CD4-positive, alpha-beta T cell treated with Interleukin-6 for 4 hours (primary cell): ENCODE measurements around the gene MYL6B.
A peak's percentile ranks its signal among the peaks of the same experiment; 100 is the strongest.

Source experiments
- DNase-seq: peaks from one replicate; pipeline ENCODE4 v3.0.0-alpha.2; 2020; ENCODE audit warnings: mixed read lengths

Gene MYL6B

DNA sequence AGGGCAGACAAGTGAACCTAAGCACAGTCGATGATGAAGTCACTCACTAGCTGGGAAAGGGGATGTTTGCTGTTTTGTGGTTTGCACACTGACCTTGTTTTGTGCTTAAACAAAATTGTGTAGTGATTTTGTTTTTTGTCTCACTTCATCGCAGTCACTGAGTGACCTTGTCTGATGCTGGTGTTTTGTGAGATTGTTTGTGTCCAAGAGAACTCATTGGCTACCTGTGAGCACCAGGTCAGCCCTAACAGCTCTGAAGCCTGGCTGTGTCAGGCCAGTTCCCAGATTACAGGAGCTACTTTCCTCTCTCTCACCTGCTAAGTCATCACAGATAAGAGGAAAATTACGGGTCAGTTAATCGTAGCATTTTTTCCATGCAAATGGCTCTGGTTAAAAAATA lies 28.3 kb upstream of the MYL6B start:
- no peak for DNase-seq

DNA sequence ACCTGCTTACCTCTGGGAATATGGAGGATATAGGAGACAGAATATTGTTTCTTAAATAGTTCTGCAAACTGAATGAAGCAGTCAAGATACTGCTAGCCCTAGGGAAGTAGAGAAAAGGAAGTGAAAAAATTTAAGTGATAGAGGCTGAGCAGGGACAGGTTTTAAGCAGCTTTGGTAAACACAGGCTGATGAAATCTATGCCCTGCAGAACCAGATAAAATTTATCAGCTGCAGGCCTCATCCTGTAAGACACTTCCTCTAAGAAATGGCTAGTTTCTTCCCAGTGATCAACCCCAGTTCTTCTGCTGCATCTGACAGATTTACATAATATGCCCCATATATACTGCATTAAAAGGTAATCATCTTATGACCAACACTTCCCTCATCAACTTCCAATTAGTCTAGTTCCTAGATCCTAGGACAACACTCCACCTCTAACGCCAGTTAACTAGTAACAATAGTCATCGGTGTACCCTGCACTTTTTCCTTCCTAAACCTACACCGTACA lies 25.6 kb upstream of the MYL6B start:
- DNase-seq = no peak

DNA sequence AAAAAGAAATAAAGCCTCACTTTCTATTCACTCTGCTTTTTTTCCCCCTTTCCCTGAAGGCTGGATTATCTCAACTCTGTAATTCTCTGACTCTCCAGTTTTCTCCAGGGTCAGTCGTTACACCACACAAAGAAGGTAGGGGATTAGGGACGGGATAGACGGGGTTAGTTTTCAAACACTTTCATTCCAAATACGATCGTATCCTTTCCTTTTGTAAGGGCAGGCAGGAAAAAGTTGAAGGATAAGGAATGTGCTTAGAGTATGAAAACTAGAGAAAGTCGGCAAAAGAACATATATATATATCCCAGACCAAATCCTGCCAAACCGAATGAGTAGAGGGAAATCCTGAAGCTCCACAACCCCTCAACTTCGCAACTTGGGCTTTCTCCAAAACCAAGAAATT lies 24.9 kb upstream of the MYL6B start:
- no peak for DNase-seq

- peak; percentile 98 for DNase-seq
Observed at GRCh38 chr12:56127888-56128669, 24.3 kb upstream of the MYL6B start, which contains the start of gene ESYT1. Gene ESYT1 (plus strand): TSS chr12:56128267. CDS start chr12:56128320, 53 bp downstream.

GRCh38 chr12:56128670-56129205 lies 23.6 kb upstream of the MYL6B start:
- no peak for DNase-seq

DNA sequence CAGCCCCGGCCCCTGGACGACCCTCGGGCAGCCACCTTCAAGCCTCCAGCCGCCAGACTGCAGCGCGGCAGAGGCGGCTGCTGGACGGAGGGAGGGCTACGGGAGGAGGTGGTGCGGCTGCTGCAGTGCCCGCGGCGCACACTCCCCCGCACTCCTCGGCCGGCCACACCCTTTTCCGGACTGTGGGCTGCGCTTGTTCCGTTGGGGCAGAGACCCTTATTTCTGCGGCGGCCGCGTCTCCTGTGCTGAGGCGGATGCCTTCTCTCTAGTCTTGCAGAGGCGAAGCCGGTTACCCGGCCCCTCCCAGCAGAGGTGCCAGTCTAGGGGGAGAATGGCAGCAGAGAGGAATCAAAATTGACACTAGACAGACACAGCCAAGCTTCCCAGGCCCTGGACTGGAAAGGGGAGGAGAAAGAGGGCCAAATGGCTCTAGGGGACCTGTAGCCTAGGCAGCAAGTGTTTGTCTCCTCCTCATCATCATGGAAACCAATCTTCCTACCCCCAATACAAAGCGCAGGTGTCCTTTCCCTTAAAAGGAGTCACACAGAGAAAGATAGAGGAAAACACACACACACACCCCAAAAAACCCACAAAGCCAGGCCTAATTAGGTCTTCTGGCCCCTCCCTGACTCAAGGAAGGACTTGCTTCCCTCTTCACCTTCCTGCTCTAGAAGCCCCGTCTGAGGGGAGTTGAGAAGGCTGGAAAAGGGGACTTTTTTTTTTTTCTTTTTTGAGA lies 23.0 kb upstream of the MYL6B start:
- DNase-seq = peak; percentile 82

GRCh38 chr12:56129942-56130495 lies 22.4 kb upstream of the MYL6B start:
- no peak for DNase-seq

GRCh38 chr12:56130876-56131275 lies 21.5 kb upstream of the MYL6B start:
- DNase-seq = no peak

DNA sequence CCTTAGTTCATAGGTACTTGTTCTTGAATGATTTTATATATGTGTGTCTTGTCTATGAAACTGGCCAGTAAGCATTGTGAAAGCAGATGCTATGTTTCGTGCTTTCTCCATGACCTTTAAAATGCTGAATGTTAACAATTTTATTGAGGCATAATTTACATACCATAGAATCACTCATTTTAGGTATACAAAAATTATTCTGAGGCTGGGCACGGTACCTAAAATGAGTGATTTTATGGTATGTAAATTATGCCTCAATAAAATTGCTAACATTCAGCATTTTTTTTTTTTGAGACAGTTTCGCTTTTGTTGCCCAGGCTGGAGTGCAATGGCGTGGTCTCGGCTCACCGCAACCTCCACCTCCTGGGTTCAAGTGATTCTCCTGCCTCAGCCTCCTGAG lies 17.5 kb upstream of the MYL6B start:
- DNase-seq = no peak

DNA sequence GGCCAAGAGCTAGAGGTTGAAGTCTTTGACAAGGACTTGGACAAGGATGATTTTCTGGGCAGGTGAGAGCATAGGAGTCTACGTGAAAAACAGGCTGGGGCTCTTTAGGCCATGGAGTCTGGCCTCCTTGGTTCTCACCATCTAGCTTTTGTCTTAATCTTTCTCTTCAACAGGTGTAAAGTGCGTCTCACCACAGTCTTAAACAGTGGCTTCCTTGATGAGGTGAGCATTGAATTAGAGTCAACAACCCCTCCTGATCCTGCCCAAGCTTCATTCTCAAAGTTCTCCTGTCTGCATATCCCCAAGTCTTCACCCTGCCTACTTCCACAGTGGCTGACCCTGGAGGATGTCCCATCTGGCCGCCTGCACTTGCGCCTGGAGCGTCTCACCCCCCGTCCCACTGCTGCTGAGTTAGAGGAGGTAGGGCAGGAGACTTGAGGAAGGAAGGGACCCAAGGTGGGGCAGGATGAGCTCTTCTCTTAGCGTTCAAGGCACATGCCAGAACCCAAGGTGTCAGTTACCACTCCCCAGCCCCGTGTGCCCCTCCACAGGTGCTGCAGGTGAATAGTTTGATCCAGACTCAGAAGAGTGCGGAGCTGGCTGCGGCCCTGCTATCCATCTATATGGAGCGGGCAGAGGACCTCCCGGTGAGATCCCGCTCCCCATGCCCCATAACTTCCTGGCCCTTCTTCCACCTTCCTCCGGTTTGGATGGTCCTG lies 14.4 kb upstream of the MYL6B start:
- DNase-seq = no peak

GRCh38 chr12:56141946-56142784 lies 10.2 kb upstream of the MYL6B start:
- no peak for DNase-seq

DNA sequence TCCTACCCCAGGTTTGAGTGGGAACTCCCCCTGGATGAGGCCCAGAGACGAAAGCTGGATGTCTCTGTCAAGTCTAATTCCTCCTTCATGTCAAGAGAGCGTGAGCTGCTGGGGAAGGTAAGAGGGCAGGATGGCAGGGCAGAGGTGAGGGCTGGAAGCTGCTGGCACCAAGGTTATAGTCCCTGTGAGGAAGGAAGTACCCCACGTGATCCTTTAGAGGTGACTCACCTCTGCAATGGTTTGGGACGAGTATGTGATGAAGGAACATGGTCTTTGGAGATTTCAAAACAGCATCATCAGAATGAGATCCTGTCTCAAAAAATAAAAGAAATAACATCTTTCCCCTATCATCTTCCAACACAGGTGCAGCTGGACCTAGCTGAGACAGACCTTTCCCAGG lies 9.2 kb upstream of the MYL6B start:
- peak; percentile 58 for DNase-seq

DNA sequence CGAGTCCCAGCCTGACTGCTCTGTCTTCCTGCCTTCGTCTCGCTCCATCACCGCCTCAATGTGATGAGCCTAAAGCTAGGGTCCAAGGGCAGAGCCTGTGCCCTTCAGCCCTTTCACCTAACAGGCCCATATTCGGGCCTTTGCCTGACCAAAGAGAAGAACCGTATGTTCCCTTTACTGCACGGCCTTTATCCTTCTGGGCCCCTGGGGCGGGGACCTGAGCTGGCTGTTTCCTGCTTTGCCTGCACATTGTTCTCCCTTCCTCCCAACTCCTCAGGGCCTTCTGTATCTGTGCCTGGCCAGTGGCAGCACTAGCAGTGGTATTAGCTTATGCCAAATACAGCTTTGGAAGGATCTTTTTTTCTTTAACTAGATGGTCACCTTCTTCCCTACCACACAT lies 8.5 kb upstream of the MYL6B start:
- DNase-seq = no peak

GRCh38 chr12:56145217-56145616 lies 7.2 kb upstream of the MYL6B start:
- no peak for DNase-seq

DNA sequence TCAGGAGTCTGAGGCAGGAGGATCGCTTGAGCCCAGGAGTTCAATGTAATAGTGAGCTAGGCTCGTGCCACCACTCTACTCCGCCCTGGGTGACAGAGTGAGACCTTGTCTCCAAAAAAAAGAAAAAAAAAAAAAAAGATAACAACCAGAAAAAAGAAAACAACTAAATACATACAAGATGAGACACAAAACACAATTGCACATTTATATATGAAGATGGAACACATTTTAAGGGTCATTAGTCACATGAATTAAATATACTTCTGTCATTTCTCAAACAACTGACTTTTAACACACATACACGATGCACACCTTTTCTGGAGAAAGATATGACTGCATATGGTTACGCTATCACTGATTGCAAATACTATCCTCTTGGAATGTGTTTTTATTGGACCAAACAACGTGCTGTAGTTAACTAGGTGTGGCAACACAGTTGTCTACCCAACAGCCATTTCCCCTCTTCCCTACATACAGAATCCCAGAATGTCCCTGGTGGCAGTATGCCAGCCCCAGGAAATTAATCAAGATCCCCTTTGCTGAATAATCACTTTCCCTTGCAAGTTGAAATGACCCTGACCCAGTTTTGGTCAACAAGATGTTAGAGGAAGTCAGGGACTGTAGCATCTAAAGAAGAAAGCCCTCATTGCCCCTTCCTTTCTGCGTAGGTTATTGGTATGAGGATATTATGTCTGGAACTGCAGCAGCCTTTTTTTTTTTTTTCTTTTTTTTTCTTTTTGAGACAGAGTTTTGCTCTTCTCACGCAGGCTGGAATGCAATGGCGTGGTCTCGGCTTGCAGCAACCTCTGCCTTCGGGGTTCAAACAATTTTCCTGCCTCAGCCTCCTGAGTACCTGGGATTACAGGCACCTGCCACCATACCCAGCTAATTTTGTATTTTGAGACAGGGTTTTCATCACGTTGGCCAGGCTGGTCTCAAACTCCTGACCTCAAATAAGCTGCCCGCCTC lies 5.6 kb upstream of the MYL6B start:
- DNase-seq = no peak

DNA sequence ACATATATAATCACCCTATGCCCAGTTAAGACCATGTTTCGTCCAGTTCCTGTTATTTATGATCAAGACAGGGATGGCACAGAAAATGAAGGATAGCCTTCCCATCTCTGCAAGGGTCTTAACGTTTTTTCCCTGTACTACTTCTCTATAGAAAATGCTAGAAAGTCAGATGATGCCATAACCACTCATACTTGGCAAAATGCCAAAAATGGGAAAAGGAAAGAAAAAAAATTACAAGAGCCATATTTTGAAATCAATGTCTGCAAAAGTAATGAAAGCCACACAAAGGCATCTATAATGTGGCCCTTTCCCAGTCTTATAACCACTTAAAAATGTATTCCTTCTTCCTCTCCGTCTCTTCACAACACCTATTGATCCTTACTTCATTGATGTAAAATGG lies 1.8 kb upstream of the MYL6B start:
- no peak for DNase-seq

- peak; percentile 77 for DNase-seq
Observed at GRCh38 chr12:56151672-56152131, 685 bp upstream of the MYL6B start.

DNA sequence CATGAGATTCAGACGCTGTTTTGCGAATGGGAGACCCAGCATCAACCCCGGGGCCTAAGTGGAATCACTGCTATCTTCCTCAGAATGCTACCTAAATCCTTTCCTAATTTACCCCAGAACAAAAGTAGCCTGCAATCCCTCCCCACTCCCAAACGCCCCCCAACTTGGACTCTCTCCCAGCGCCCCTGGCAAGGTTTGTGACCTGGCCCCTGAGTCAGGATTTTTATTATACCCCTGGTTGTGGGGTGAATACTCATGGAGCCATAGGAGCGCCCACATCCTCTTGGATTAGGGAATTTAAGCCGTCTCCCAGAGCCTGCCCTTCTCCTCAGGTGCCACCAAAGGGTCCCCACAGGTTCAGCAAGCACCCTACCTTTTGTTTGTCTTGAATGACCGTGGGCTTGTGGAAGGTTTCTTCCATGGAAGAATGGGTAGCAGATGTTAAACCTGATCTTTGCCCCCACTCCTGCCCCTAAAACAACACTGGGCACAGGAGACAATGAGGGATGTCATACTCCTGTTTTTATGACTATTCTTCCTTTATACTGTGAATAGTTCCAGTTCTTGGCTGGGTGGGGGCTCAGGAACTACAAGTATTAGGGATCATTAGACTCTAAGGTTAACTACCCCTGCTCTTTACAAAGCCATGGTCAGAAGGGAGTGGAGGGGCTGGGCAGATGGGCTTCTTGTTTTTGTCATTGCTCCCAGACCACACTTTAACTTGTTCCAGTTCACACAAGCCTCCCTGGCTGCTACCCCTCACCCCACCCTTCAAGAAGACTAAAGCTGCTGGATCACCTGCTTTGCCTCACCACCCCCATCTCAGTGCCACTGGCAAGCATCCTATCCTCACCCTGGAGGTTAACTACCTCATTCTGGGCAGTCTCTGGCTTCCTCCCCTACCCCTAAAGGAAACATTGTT lies 630 bp downstream of the MYL6B start:
- no peak for DNase-seq

DNA sequence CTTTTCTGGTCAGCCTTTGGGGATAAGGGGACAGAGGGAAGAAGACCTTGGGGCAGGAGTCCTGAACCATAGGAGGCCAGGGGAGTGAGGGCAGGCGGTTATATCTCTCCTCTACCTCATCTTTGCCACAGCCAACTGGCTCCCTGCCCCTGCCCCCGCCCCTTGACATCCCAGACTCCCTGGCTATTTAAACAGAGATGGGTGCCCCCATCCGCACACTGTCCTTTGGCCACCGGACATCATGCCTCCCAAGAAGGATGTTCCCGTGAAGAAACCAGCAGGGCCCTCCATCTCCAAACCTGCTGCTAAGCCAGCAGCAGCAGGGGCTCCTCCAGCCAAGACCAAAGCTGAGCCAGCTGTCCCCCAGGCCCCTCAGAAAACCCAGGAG lies 1.3 kb downstream of the MYL6B start:
- DNase-seq = no peak
